ENCODE data around the gene MEF2D. TPM values are rescaled to one million over a fixed set of nuclear protein-coding genes. Genes with fewer than 3 reads are reported as not detected.
A peak's percentile ranks its signal among the peaks of the same experiment; 100 is the strongest.

Gene MEF2D
- total and polyA plus RNA-seq, 7 donors = 43.1 to 258 (median 126) TPM

GRCh38 chr1:156487862-156488261 is 12.7 kb downstream of the MEF2D start:
- peaks cover 91% of the 10 kb centered on the region for H3K4me1 ChIP-seq
- H3K4me3 ChIP-seq = peak overlapping the region; percentile 98
- H3K27me3 ChIP-seq (ENCODE audit: insufficient read depth in 3 of 3, low read length in 2 of 3) = no peaks in the 10 kb centered on the region
- ATAC-seq (peak in 3 of 4 donors; percentile 2 to 18 (median 7)), DNase-seq (no peak)
- no peak for TF ChIP-seq CTCF (IDR thresholded peaks at IDR 0.05)
- H3K27ac ChIP-seq = peak overlapping the region; percentile 99
- 50 to 73% (median 53%) methylated on average over 4 of the region's 4 CpGs for WGBS, 3 donors
- peaks cover 0 to 28% of the 10 kb centered on the region in 2 donors for H3K36me3 ChIP-seq (ENCODE audit: insufficient read depth in 1 of 2, low read depth in 1 of 2)
- intact Hi-C loops (cut with DNase I) = no loop called here
- no peaks in the 10 kb centered on the region for H3K9me3 ChIP-seq

GRCh38 chr1:156486421-156487344 is 13.9 kb downstream of the MEF2D start:
- no peak for TF ChIP-seq CTCF (IDR thresholded peaks at IDR 0.05)
- Histone ChIP-seq H3K27me3 (ENCODE audit: insufficient read depth in 3 of 3, low read length in 2 of 3) (no peaks in the 10 kb centered on the region), H3K9me3 (no peaks in the 10 kb centered on the region), H3K27ac (peak overlapping the region; percentile 99), H3K4me3 (no peak overlapping the region), H3K4me1 (peaks cover 91% of the 10 kb centered on the region), H3K36me3 (ENCODE audit: insufficient read depth in 1 of 2, low read depth in 1 of 2) (peaks cover 0 to 39% of the 10 kb centered on the region in 2 donors)
- DNase-seq (no peak), ATAC-seq (no peak)
- WGBS, 3 donors = 67 to 72% (median 69%) methylated on average over 7 of the region's 7 CpGs
- intact Hi-C loops (cut with DNase I) = no loop called here

GRCh38 chr1:156485984-156486383 is 14.6 kb downstream of the MEF2D start:
- Histone ChIP-seq H3K36me3 (ENCODE audit: insufficient read depth in 1 of 2, low read depth in 1 of 2) (peaks cover 0 to 46% of the 10 kb centered on the region in 2 donors), H3K4me3 (no peak overlapping the region), H3K9me3 (no peaks in the 10 kb centered on the region), H3K27me3 (ENCODE audit: insufficient read depth in 3 of 3, low read length in 2 of 3) (no peaks in the 10 kb centered on the region), H3K27ac (peak overlapping the region; percentile 43), H3K4me1 (peaks cover 91% of the 10 kb centered on the region)
- intact Hi-C loops (cut with DNase I) = no loop called here
- no peak for TF ChIP-seq CTCF (IDR thresholded peaks at IDR 0.05)
- 73 to 88% (median 82%) methylated on average over 3 of the region's 3 CpGs for WGBS, 3 donors
- DNase-seq = peak in 1 of 2 donors; percentile 41
- no peak for ATAC-seq

- no peak for TF ChIP-seq CTCF (IDR thresholded peaks at IDR 0.05)
- ATAC-seq (no peak), DNase-seq (no peak)
- H3K27ac ChIP-seq = peak overlapping the region; percentile 43
- WGBS, 3 donors = 75 to 91% (median 81%) methylated on average over 6 of the region's 6 CpGs
- intact Hi-C loops (cut with DNase I) = no loop called here
- no peak overlapping the region for H3K4me3 ChIP-seq
- peaks cover 4 to 61% of the 10 kb centered on the region in 2 donors for H3K36me3 ChIP-seq (ENCODE audit: insufficient read depth in 1 of 2, low read depth in 1 of 2)
- H3K9me3 ChIP-seq = no peaks in the 10 kb centered on the region
- H3K4me1 ChIP-seq = peaks cover 97% of the 10 kb centered on the region
- no peaks in the 10 kb centered on the region for H3K27me3 ChIP-seq (ENCODE audit: insufficient read depth in 3 of 3, low read length in 2 of 3)
These were observed 16.0 kb downstream of the MEF2D start for GRCh38 chr1:156484480-156485058.

All from psoas muscle (tissue), 8 donors.